ENCODE data around the gene DENND1C.

DENND1C gene

GRCh38 chr19:6465663-6466062, 15.9 kb downstream of the DENND1C start:
- no peak for DNase-seq (ENCODE audit: low spot score)
- no peak for TF ChIP-seq CTCF (IDR thresholded peaks at IDR 0.05; ENCODE audit: extremely low read depth, insufficient read depth, missing control alignments)
- in situ Hi-C loops (cut with MboI; ENCODE audit: low pct_unique_long_range_greater_than_20kb, low sequenced_read_pairs, unreplicated experiment) = no loop called here

- TF ChIP-seq CTCF (IDR thresholded peaks at IDR 0.05; ENCODE audit: extremely low read depth, insufficient read depth, missing control alignments) = no peak
- in situ Hi-C loops (cut with MboI; ENCODE audit: low pct_unique_long_range_greater_than_20kb, low sequenced_read_pairs, unreplicated experiment) = no loop called here
- no peak for DNase-seq (ENCODE audit: low spot score)
These were observed 16.6 kb downstream of the DENND1C start for GRCh38 chr19:6465006-6465405.

- no peak for DNase-seq (ENCODE audit: low spot score)
- no peak for TF ChIP-seq CTCF (IDR thresholded peaks at IDR 0.05; ENCODE audit: extremely low read depth, insufficient read depth, missing control alignments)
- in situ Hi-C loops (cut with MboI; ENCODE audit: low pct_unique_long_range_greater_than_20kb, low sequenced_read_pairs, unreplicated experiment) = no loop called here
These were observed 17.3 kb downstream of the DENND1C start, which contains the start of gene CRB3 for GRCh38 chr19:6464070-6464873. CRB3 (plus strand) TSS chr19:6464271; CDS start chr19:6464702, 431 bp downstream.

- peak; percentile 50 for TF ChIP-seq CTCF (IDR thresholded peaks at IDR 0.05; ENCODE audit: extremely low read depth, insufficient read depth, missing control alignments)
- in situ Hi-C loops (cut with MboI; ENCODE audit: low pct_unique_long_range_greater_than_20kb, low sequenced_read_pairs, unreplicated experiment) = no loop called here
- DNase-seq (ENCODE audit: low spot score) = peak; percentile 98
These were observed 21.3 kb downstream of the DENND1C start for GRCh38 chr19:6460099-6460884.

GRCh38 chr19:6459262-6460098, 22.1 kb downstream of the DENND1C start, which contains the start of gene SLC25A23:
SLC25A23 (minus strand) TSS chr19:6459792; CDS start chr19:6459628, 164 bp downstream.
- no peak for TF ChIP-seq CTCF (IDR thresholded peaks at IDR 0.05; ENCODE audit: extremely low read depth, insufficient read depth, missing control alignments)
- DNase-seq (ENCODE audit: low spot score) = peak; percentile 93
- in situ Hi-C loops (cut with MboI; ENCODE audit: low pct_unique_long_range_greater_than_20kb, low sequenced_read_pairs, unreplicated experiment) = no loop called here

- TF ChIP-seq CTCF (IDR thresholded peaks at IDR 0.05; ENCODE audit: extremely low read depth, insufficient read depth, missing control alignments) = no peak
- in situ Hi-C loops (cut with MboI; ENCODE audit: low pct_unique_long_range_greater_than_20kb, low sequenced_read_pairs, unreplicated experiment) = no loop called here
- no peak for DNase-seq (ENCODE audit: low spot score)
These were observed 22.8 kb downstream of the DENND1C start for GRCh38 chr19:6458695-6459261.
